ENCODE measurements around the gene BRD4. TPM values are rescaled to one million over a fixed set of nuclear protein-coding genes. Genes with fewer than 3 reads are reported as not detected.

BRD4 gene
- total and polyA plus RNA-seq, 2 donors (not counting 1 experiment from before 2014, with no cell fraction given): 9.9 to 20.1 TPM

- Histone ChIP-seq H3K27me3 (ENCODE audit: control insufficient read depth, insufficient read depth, low read length) (no peaks in the 10 kb centered on the region), H4K20me1 (ENCODE audit: control insufficient read depth, extremely low read depth, insufficient read depth, low read length) (peaks cover 2% of the 10 kb centered on the region), H3K9ac (ENCODE audit: insufficient read depth, low read length) (no peak overlapping the region), H3K4me3 (replicated peaks in 1 of 4; ENCODE audit: control extremely low read depth in 1 of 4, insufficient read depth in 1 of 4, low read depth in 3 of 4, low read length in 4 of 4) (no peak overlapping the region), H3K9me3 (ENCODE audit: control insufficient read depth, insufficient read depth, low read depth, low read length) (no peaks in the 10 kb centered on the region), H3K36me3 (ENCODE audit: control insufficient read depth, insufficient read depth, low read length) (peaks cover 21% of the 10 kb centered on the region), H3K79me2 (ENCODE audit: control insufficient read depth, insufficient read depth, low read length) (peaks cover 68% of the 10 kb centered on the region), H3K27ac (ENCODE audit: insufficient read depth, low read length) (peak overlapping the region; percentile 3), H3K4me1 (ENCODE audit: control insufficient read depth, extremely low read depth, insufficient read depth, low read length) (peaks cover 12% of the 10 kb centered on the region), H2AFZ (ENCODE audit: low read length) (no peak overlapping the region), H3K4me2 (ENCODE audit: extremely low read depth, insufficient read depth, low read length) (no peak overlapping the region)
- no peak for DNase-seq (ENCODE audit: low read depth in 2 of 2)
- TF ChIP-seq EZH2 (IDR thresholded peaks at IDR 0.05; ENCODE audit: low read length, missing control alignments) (no peak), CTCF (conservative IDR thresholded peaks at IDR 0.05 in 1 of 2, IDR thresholded peaks at IDR 0.05 in 1 of 2; ENCODE audit: low read depth in 1 of 2, low read length in 2 of 2) (no peak)
Measured at GRCh38 chr19:15374796-15375440, 42.6 kb upstream of the BRD4 start.

GRCh38 chr19:15374105-15374651, 41.8 kb upstream of the BRD4 start:
- Histone ChIP-seq H3K27me3 (ENCODE audit: control insufficient read depth, insufficient read depth, low read length) (no peaks in the 10 kb centered on the region), H3K27ac (ENCODE audit: insufficient read depth, low read length) (peak overlapping the region; percentile 3), H4K20me1 (ENCODE audit: control insufficient read depth, extremely low read depth, insufficient read depth, low read length) (peaks cover 2% of the 10 kb centered on the region), H3K36me3 (ENCODE audit: control insufficient read depth, insufficient read depth, low read length) (peaks cover 26% of the 10 kb centered on the region), H3K4me1 (ENCODE audit: control insufficient read depth, extremely low read depth, insufficient read depth, low read length) (peaks cover 12% of the 10 kb centered on the region), H2AFZ (ENCODE audit: low read length) (no peak overlapping the region), H3K9ac (ENCODE audit: insufficient read depth, low read length) (no peak overlapping the region), H3K9me3 (ENCODE audit: control insufficient read depth, insufficient read depth, low read depth, low read length) (no peaks in the 10 kb centered on the region), H3K4me3 (replicated peaks in 1 of 4; ENCODE audit: control extremely low read depth in 1 of 4, insufficient read depth in 1 of 4, low read depth in 3 of 4, low read length in 4 of 4) (no peak overlapping the region), H3K4me2 (ENCODE audit: extremely low read depth, insufficient read depth, low read length) (no peak overlapping the region), H3K79me2 (ENCODE audit: control insufficient read depth, insufficient read depth, low read length) (peaks cover 68% of the 10 kb centered on the region)
- TF ChIP-seq EZH2 (IDR thresholded peaks at IDR 0.05; ENCODE audit: low read length, missing control alignments): no peak
- TF ChIP-seq CTCF (conservative IDR thresholded peaks at IDR 0.05 in 1 of 2, IDR thresholded peaks at IDR 0.05 in 1 of 2; ENCODE audit: low read depth in 1 of 2, low read length in 2 of 2): no peak
- DNase-seq (ENCODE audit: low read depth in 2 of 2): no peak

- no peak for DNase-seq (ENCODE audit: low read depth in 2 of 2)
- TF ChIP-seq CTCF (conservative IDR thresholded peaks at IDR 0.05 in 1 of 2, IDR thresholded peaks at IDR 0.05 in 1 of 2; ENCODE audit: low read depth in 1 of 2, low read length in 2 of 2) (no peak), EZH2 (IDR thresholded peaks at IDR 0.05; ENCODE audit: low read length, missing control alignments) (no peak)
- Histone ChIP-seq H3K4me1 (ENCODE audit: control insufficient read depth, extremely low read depth, insufficient read depth, low read length) (peaks cover 12% of the 10 kb centered on the region), H3K79me2 (ENCODE audit: control insufficient read depth, insufficient read depth, low read length) (peaks cover 64% of the 10 kb centered on the region), H3K9ac (ENCODE audit: insufficient read depth, low read length) (no peak overlapping the region), H3K36me3 (ENCODE audit: control insufficient read depth, insufficient read depth, low read length) (peaks cover 30% of the 10 kb centered on the region), H4K20me1 (ENCODE audit: control insufficient read depth, extremely low read depth, insufficient read depth, low read length) (peaks cover 2% of the 10 kb centered on the region), H3K27ac (ENCODE audit: insufficient read depth, low read length) (no peak overlapping the region), H3K4me2 (ENCODE audit: extremely low read depth, insufficient read depth, low read length) (no peak overlapping the region), H3K4me3 (replicated peaks in 1 of 4; ENCODE audit: control extremely low read depth in 1 of 4, insufficient read depth in 1 of 4, low read depth in 3 of 4, low read length in 4 of 4) (no peak overlapping the region), H3K27me3 (ENCODE audit: control insufficient read depth, insufficient read depth, low read length) (no peaks in the 10 kb centered on the region), H3K9me3 (ENCODE audit: control insufficient read depth, insufficient read depth, low read depth, low read length) (no peaks in the 10 kb centered on the region), H2AFZ (ENCODE audit: low read length) (no peak overlapping the region)
Measured at GRCh38 chr19:15373644-15374043, 41.3 kb upstream of the BRD4 start.

Measured in fibroblast of lung (primary cell).